DND-41 (cell line): Measurements from ENCODE around the gene DEAF1.

ENCODE experiments used
- CTCF ChIP-seq: IDR thresholded peaks from 2 replicates; pipeline ENCODE4 v1.5.1; 2012; ENCODE audit warnings: borderline replicate concordance, low read length, moderate library complexity, mild to moderate bottlenecking; ENCODE audit not compliant: poor library complexity, severe bottlenecking; ENCODE audit errors: extremely low read depth
- EZH2 ChIP-seq: IDR thresholded peaks from 3 replicates; pipeline ENCODE4 v1.6.1; 2012; ENCODE audit warnings: borderline replicate concordance, low read depth, mild to moderate bottlenecking, moderate library complexity, low read length, inconsistent platforms; ENCODE audit not compliant: severe bottlenecking

GRCh38 chr11:704228-704674, 9.2 kb upstream of the DEAF1 start:
- TF ChIP-seq CTCF: no peak
- TF ChIP-seq EZH2: no peak
